Astrocyte of the cerebellum (primary cell): ENCODE data around the gene CBLB.

ENCODE experiments used
- DNase-seq: peaks from one replicate; pipeline ENCODE4 v3.0.0-alpha.2; 2011; ENCODE audit warnings: low read depth
- H3K4me3 ChIP-seq: 2 replicates; pipeline ENCODE4 v1.5.1; 2011; ENCODE audit warnings: mild to moderate bottlenecking, low read depth, low read length, moderate library complexity
- in situ Hi-C: cut with HindIII; loops from 2 replicates; pipeline ENCODE4 v1.10.0; 2017; ENCODE audit warnings: low sequenced_read_pairs
- TF ChIP-seq, protein P1 (sequence below): IDR thresholded peaks from 2 replicates; pipeline ENCODE4 v1.5.1; 2012; ENCODE audit warnings: low read length, low read depth, moderate library complexity, mild to moderate bottlenecking; ENCODE audit errors: missing control alignments

The CBLB gene

DNA sequence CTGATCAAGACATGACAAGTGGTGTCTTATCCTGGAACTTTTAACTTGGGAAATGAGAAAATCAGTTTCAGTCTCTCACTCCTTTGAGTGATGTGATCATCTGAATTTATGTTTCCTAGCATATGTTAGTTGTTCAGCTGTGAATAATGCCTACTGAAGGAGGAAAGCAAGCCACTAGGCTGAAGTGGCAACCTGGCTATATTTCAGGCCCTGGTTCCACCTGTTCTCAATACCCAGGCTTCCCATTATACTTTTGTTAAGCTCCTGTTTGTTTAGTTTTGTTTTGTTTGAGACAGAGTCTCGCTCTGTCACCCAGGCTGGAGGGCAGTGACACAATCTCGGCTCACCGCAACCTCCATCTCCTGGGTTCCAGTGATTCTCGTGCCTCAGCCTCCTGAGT is 258.3 kb downstream of the CBLB start:
- TF ChIP-seq, protein P1, sequence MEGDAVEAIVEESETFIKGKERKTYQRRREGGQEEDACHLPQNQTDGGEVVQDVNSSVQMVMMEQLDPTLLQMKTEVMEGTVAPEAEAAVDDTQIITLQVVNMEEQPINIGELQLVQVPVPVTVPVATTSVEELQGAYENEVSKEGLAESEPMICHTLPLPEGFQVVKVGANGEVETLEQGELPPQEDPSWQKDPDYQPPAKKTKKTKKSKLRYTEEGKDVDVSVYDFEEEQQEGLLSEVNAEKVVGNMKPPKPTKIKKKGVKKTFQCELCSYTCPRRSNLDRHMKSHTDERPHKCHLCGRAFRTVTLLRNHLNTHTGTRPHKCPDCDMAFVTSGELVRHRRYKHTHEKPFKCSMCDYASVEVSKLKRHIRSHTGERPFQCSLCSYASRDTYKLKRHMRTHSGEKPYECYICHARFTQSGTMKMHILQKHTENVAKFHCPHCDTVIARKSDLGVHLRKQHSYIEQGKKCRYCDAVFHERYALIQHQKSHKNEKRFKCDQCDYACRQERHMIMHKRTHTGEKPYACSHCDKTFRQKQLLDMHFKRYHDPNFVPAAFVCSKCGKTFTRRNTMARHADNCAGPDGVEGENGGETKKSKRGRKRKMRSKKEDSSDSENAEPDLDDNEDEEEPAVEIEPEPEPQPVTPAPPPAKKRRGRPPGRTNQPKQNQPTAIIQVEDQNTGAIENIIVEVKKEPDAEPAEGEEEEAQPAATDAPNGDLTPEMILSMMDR, result no peak
- DNase-seq, result no peak
- H3K4me3 ChIP-seq, result no peak overlapping the region
- in situ Hi-C loops, result no loop called here

DNA sequence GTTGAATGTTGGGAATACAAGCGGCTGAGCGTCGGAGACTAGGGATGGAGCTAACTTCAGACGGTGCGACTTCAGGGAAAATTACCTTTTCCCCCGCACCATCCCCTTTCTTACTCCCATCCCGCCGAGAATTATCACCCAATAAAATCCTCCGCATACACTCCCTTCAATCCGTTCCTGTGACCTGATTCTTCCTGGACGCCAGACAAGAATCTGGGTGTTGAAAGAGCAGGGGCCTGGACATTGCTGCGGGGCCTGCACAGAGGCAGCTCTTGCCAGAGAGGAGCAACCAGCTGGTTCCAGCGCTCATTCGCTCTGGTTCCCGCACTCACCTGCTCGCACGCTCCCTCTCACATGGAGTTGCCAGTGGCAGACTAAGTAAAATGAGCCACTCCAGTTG is 260.2 kb downstream of the CBLB start:
- in situ Hi-C loops, result no loop called here
- no peak for DNase-seq
- TF ChIP-seq, protein P1, result no peak
- H3K4me3 ChIP-seq, result no peak overlapping the region

DNA sequence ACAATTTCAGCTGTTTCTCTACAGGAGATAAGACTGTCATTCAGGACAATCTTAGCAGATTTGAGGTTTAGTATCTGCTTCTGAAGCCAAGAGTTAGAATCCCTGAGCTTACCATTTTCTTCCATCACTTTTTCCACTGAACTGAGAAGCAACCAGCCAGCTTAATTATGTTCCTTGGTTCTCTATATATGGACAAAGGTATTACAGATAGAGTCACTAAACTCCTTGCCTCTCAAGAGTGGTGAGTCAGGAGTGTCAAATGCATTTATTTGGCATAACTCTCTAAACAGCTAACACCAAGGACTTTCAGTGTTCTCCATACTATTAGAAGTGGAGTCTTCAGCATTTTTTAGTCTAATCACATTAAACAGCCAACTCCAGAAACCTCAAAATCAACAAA is 262.8 kb downstream of the CBLB start:
- H3K4me3 ChIP-seq, result no peak overlapping the region
- DNase-seq, result no peak
- TF ChIP-seq, protein P1, result no peak
- in situ Hi-C loops, result no loop called here
